HCT116 (cell line): ENCODE data around the gene TRPC4. TPM values are rescaled to one million over a fixed set of nuclear protein-coding genes. Genes with fewer than 3 reads are reported as not detected.

Experiments used
- ATAC-seq: fragments of 200-7000 bp; cut with Tn5 transposase; 2 replicates; pipeline ENCODE4 v1.9.1; 2020; ENCODE audit warnings: mild to moderate bottlenecking, moderate library complexity
- BruUV-seq: library from RNA; stranded (reverse); fragments of 400-500 nt; replicated peaks from 2 replicates; lab custom pipeline; 2021; lab: Mats Ljungman, UMichigan
- CTCF ChIA-PET: fragments of 300-600 bp; sonication (Branson Sonifier 250); formaldehyde crosslinking; loops from one replicate; lab custom pipeline; 2021; ENCODE audit warnings: antibody characterized with exemption; lab: Charles Lee
- POLR2A ChIA-PET: fragments of 300-600, 350-600 bp; sonication (Branson Sonifier 250); formaldehyde crosslinking; loops from one replicate; lab custom pipeline; 2021; ENCODE audit warnings: antibody characterized with exemption; lab: Charles Lee
- RAD21 ChIA-PET, 2 experiments: fragments of 300-600 bp; sonication (Branson Sonifier 250); formaldehyde crosslinking; loops; one replicate each; lab custom pipeline; 2023; ENCODE audit warnings: low total read pairs in 2 of 2; ENCODE audit not compliant: uncharacterized antibody in 2 of 2, unreplicated experiment in 2 of 2, low non-redundant PET in 1 of 2; lab: Charles Lee
- DNase-seq: peaks from one replicate; pipeline ENCODE4 v3.0.0-alpha.2; 2010; ENCODE audit warnings: low read depth, low spot score
- H2AFZ ChIP-seq: fragments of 200-600 bp; shearing (Covaris generic), sonication (generic); 2 replicates; pipeline ENCODE4 v1.6.1; 2017; ENCODE audit warnings: low read depth, mixed run types, mixed read lengths, antibody characterized with exemption, low read length; ENCODE audit not compliant: poor library complexity, severe bottlenecking
- H3K27ac ChIP-seq: 2 replicates; pipeline ENCODE4 v1.5.1; 2012; ENCODE audit warnings: low read depth, low read length
- H3K27me3 ChIP-seq: fragments of 200-600 bp; sonication (generic); 2 replicates; pipeline ENCODE4 v1.6.1; 2016; ENCODE audit warnings: mixed run types, low read length, mixed read lengths; ENCODE audit not compliant: insufficient read depth
- H3K36me3 ChIP-seq, 2 experiments: fragments of 200-500 bp in 1 of 2; fragments of 200-600 bp in 1 of 2; sonication (Bioruptor generic) in 1 of 2; sonication (generic) in 1 of 2; 2 replicates each; pipeline versions ENCODE4 v1.5.1 to v1.6.1; 2014 to 2016; ENCODE audit warnings: low read length in 2 of 2, inconsistent platforms in 1 of 2, mixed read lengths in 1 of 2, mixed run types in 1 of 2; ENCODE audit not compliant: insufficient read depth in 2 of 2, control insufficient read depth in 1 of 2
- H3K4me1 ChIP-seq, 2 experiments: fragments of 200-600 bp in 1 of 2; sonication (generic) in 1 of 2; 2 replicates each; pipeline versions ENCODE4 v1.5.1 to v1.6.1; 2012 to 2017; ENCODE audit warnings: low read length in 2 of 2, inconsistent platforms in 1 of 2, mild to moderate bottlenecking in 1 of 2, mixed read lengths in 1 of 2, mixed run types in 1 of 2, moderate library complexity in 1 of 2; ENCODE audit not compliant: insufficient read depth in 2 of 2, control insufficient read depth in 1 of 2
- H3K4me2 ChIP-seq: fragments of 200-600 bp; sonication (generic); 2 replicates; pipeline ENCODE4 v1.6.1; 2017; ENCODE audit warnings: mixed run types, low read length, mixed read lengths
- H3K4me3 ChIP-seq, 2 experiments: fragments of 200-600 bp in 1 of 2; sonication (generic) in 1 of 2; replicated peaks in 1 of 2; 2 replicates each; pipeline ENCODE4 v1.5.1; 2011 to 2016; ENCODE audit warnings: low read length in 2 of 2, control low read depth in 1 of 2, low read depth in 1 of 2, mild to moderate bottlenecking in 1 of 2, mixed read lengths in 1 of 2, mixed run types in 1 of 2
- H3K79me2 ChIP-seq: fragments of 200-600 bp; sonication (generic); 2 replicates; pipeline ENCODE4 v1.6.1; 2017; ENCODE audit warnings: mild to moderate bottlenecking, mixed run types, low read length, moderate library complexity, mixed read lengths; ENCODE audit not compliant: insufficient read depth
- H3K9ac ChIP-seq: fragments of 200-600 bp; sonication (generic); 2 replicates; pipeline ENCODE4 v1.6.1; 2016; ENCODE audit warnings: low read length, mixed read lengths
- H3K9me2 ChIP-seq: fragments of 200-600 bp; sonication (generic), shearing (Covaris generic); 2 replicates; pipeline ENCODE4 v1.6.1; 2017; ENCODE audit warnings: mixed run types, mild to moderate bottlenecking, moderate library complexity; ENCODE audit not compliant: insufficient read depth
- H3K9me3 ChIP-seq, 2 experiments: fragments of 200-500 bp in 1 of 2; fragments of 200-600 bp in 1 of 2; sonication (Bioruptor generic) in 1 of 2; sonication (generic) in 1 of 2; 2 replicates each; pipeline ENCODE4 v1.6.1; 2014 to 2017; ENCODE audit warnings: low read length in 2 of 2, mixed read lengths in 2 of 2, inconsistent platforms in 1 of 2, low read depth in 1 of 2, mild to moderate bottlenecking in 1 of 2, mixed run types in 1 of 2, moderate library complexity in 1 of 2; ENCODE audit not compliant: control insufficient read depth in 1 of 2, insufficient read depth in 1 of 2
- H4K20me1 ChIP-seq: fragments of 200-600 bp; sonication (generic), shearing (Covaris generic); 2 replicates; pipeline ENCODE4 v1.6.1; 2017; ENCODE audit warnings: mixed run types, mild to moderate bottlenecking, moderate library complexity; ENCODE audit not compliant: insufficient read depth
- CBX3 ChIP-seq: IDR thresholded peaks from 2 replicates; pipeline ENCODE4 v1.6.1; 2012; ENCODE audit warnings: low read depth
- CEBPB ChIP-seq: IDR thresholded peaks from 2 replicates; pipeline ENCODE4 v1.6.1; 2012; ENCODE audit warnings: low read depth
- EGR1 ChIP-seq: IDR thresholded peaks from 2 replicates; pipeline ENCODE4 v1.6.1; 2012; ENCODE audit warnings: low read depth
- EZH2 ChIP-seq: fragments of 200-600 bp; sonication (generic); IDR thresholded peaks from 2 replicates; pipeline ENCODE4 v1.6.1; 2017; ENCODE audit warnings: antibody characterized with exemption, mixed run types
- FOSL1 ChIP-seq: IDR thresholded peaks from 2 replicates; pipeline ENCODE4 v1.6.1; 2012; ENCODE audit warnings: low read depth
- MAX ChIP-seq: IDR thresholded peaks from 2 replicates; pipeline ENCODE4 v1.6.1; 2012
- POLR2AphosphoS5 ChIP-seq: IDR thresholded peaks from 2 replicates; pipeline ENCODE4 v1.6.1; 2011; ENCODE audit warnings: mild to moderate bottlenecking, low read depth, low read length, moderate library complexity
- RAD21 ChIP-seq: IDR thresholded peaks from 2 replicates; pipeline ENCODE4 v1.6.1; 2012; ENCODE audit warnings: low read depth, mild to moderate bottlenecking
- SIN3A ChIP-seq: IDR thresholded peaks from 2 replicates; pipeline ENCODE4 v1.6.1; 2012; ENCODE audit warnings: low read depth
- SP1 ChIP-seq: IDR thresholded peaks from 2 replicates; pipeline ENCODE4 v1.6.1; 2012; ENCODE audit warnings: low read depth
- YY1 ChIP-seq: IDR thresholded peaks from 2 replicates; pipeline ENCODE4 v1.6.1; 2011; ENCODE audit warnings: low read length, low read depth, moderate library complexity, mild to moderate bottlenecking; ENCODE audit not compliant: insufficient replicate concordance; ENCODE audit errors: extremely low read depth
- ZBTB33 ChIP-seq: IDR thresholded peaks from 2 replicates; pipeline ENCODE4 v1.6.1; 2011; ENCODE audit warnings: mild to moderate bottlenecking, low read length, moderate library complexity; ENCODE audit not compliant: insufficient replicate concordance; ENCODE audit errors: extremely low read depth
- ZNF274 ChIP-seq: fragments of 200-500 bp; sonication (Bioruptor generic); IDR thresholded peaks from 2 replicates; pipeline ENCODE4 v1.6.1; 2014; ENCODE audit warnings: mild to moderate bottlenecking, low read depth, low read length, inconsistent platforms
- intact Hi-C: fragments of 100-400 bp; cut with micrococcal nuclease; formaldehyde crosslinking; loops from 2 replicates; pipeline ENCODE4 v1.10.0; 2022
- total RNA-seq: library from RNA; stranded (reverse); gene quantifications from one replicate; pipeline ENCODE4 v1.2.1, GENCODE V29; 2021; ENCODE audit not compliant: unreplicated experiment
- TF ChIP-seq, protein P1 (sequence below): IDR thresholded peaks from 2 replicates; pipeline ENCODE4 v1.6.1; 2012
- TF ChIP-seq, protein P2 (sequence below), 3 experiments: fragments of 200-600 bp in 1 of 3; sonication (generic) in 1 of 3; IDR thresholded peaks in 2 of 3; conservative IDR thresholded peaks in 1 of 3; 2 replicates each; pipeline ENCODE4 v1.5.1; 2012 to 2017; ENCODE audit warnings: low read depth in 2 of 3, low read length in 2 of 3, antibody characterized with exemption in 1 of 3, borderline replicate concordance in 1 of 3, control low read depth in 1 of 3, mild to moderate bottlenecking in 1 of 3, mixed read lengths in 1 of 3, mixed run types in 1 of 3, moderate library complexity in 1 of 3; ENCODE audit not compliant: insufficient read depth in 1 of 3
- TF ChIP-seq, protein P3 (sequence below): IDR thresholded peaks from 2 replicates; pipeline ENCODE4 v1.6.1; 2012; ENCODE audit warnings: low read depth

Gene TRPC4
- total RNA-seq, 1 experiment from 2014 or later = not detected

DNA sequence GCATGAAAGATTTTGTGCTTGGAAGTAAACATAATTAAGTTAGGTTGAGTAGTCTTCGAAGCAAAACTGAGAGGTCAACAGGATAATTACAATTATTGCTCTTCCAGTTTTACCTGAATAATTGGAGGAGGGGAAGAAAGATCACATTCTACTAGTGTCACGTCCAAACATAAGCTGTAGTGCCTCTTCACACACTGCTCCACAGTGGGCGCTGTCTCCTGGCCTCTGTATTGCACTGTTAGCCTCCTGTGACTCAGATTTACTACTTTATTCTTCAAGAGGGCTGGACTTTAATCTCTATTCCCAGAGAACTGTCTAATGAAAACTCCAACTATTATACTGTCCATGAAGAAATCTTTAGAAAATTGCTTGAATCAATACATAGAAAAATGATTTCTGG lies 62.9 kb downstream of the TRPC4 start:
- ChIA-PET POLR2A (no interaction called here), CTCF (no interaction called here), RAD21 (no interaction called here)
- Histone ChIP-seq H3K9me2 (no peaks in the 10 kb centered on the region), H3K9ac (no peak overlapping the region), H3K36me3 (no peaks in the 10 kb centered on the region), H3K4me3 (no peak overlapping the region), H3K4me1 (no peaks in the 10 kb centered on the region), H3K9me3 (peaks cover 10 to 11% of the 10 kb centered on the region in 2 experiments; a peak in 2 of 4 replicates), H3K27me3 (no peaks in the 10 kb centered on the region), H3K4me2 (no peak overlapping the region), H3K27ac (no peak overlapping the region), H4K20me1 (no peaks in the 10 kb centered on the region)
- DNase-seq (no peak), ATAC-seq (no peak)
- no TSS peak for BruUV-seq
- intact Hi-C loops = no loop called here
- TF ChIP-seq FOSL1 (no peak), POLR2AphosphoS5 (no peak), ZBTB33 (no peak), EZH2 (no peak), YY1 (no peak), SIN3A (no peak), EGR1 (no peak), MAX (no peak), CEBPB (no peak), ZNF274 (no peak), SP1 (no peak), RAD21 (no peak), CBX3 (no peak)
- TF ChIP-seq, protein P1, sequence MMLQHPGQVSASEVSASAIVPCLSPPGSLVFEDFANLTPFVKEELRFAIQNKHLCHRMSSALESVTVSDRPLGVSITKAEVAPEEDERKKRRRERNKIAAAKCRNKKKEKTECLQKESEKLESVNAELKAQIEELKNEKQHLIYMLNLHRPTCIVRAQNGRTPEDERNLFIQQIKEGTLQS = no peak
- TF ChIP-seq, protein P2, sequence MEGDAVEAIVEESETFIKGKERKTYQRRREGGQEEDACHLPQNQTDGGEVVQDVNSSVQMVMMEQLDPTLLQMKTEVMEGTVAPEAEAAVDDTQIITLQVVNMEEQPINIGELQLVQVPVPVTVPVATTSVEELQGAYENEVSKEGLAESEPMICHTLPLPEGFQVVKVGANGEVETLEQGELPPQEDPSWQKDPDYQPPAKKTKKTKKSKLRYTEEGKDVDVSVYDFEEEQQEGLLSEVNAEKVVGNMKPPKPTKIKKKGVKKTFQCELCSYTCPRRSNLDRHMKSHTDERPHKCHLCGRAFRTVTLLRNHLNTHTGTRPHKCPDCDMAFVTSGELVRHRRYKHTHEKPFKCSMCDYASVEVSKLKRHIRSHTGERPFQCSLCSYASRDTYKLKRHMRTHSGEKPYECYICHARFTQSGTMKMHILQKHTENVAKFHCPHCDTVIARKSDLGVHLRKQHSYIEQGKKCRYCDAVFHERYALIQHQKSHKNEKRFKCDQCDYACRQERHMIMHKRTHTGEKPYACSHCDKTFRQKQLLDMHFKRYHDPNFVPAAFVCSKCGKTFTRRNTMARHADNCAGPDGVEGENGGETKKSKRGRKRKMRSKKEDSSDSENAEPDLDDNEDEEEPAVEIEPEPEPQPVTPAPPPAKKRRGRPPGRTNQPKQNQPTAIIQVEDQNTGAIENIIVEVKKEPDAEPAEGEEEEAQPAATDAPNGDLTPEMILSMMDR (IDR thresholded peaks at IDR 0.05 in 2 of 3, conservative IDR thresholded peaks at IDR 0.05 in 1 of 3; ENCODE audit: borderline replicate concordance in 1 of 3, insufficient read depth in 1 of 3, low read depth in 2 of 3, low read length in 2 of 3) = no peak
- TF ChIP-seq, protein P3, sequence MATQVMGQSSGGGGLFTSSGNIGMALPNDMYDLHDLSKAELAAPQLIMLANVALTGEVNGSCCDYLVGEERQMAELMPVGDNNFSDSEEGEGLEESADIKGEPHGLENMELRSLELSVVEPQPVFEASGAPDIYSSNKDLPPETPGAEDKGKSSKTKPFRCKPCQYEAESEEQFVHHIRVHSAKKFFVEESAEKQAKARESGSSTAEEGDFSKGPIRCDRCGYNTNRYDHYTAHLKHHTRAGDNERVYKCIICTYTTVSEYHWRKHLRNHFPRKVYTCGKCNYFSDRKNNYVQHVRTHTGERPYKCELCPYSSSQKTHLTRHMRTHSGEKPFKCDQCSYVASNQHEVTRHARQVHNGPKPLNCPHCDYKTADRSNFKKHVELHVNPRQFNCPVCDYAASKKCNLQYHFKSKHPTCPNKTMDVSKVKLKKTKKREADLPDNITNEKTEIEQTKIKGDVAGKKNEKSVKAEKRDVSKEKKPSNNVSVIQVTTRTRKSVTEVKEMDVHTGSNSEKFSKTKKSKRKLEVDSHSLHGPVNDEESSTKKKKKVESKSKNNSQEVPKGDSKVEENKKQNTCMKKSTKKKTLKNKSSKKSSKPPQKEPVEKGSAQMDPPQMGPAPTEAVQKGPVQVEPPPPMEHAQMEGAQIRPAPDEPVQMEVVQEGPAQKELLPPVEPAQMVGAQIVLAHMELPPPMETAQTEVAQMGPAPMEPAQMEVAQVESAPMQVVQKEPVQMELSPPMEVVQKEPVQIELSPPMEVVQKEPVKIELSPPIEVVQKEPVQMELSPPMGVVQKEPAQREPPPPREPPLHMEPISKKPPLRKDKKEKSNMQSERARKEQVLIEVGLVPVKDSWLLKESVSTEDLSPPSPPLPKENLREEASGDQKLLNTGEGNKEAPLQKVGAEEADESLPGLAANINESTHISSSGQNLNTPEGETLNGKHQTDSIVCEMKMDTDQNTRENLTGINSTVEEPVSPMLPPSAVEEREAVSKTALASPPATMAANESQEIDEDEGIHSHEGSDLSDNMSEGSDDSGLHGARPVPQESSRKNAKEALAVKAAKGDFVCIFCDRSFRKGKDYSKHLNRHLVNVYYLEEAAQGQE = no peak
- TF ChIP-seq, all 23 proteins: peak for 0
- H3K79me2 ChIP-seq = no peaks in the 10 kb centered on the region
- H2AFZ ChIP-seq = no peak overlapping the region
